ENCODE data around the gene HSPB8. TPM values are rescaled to one million over a fixed set of nuclear protein-coding genes. Genes with fewer than 3 reads are reported as not detected.

Gene HSPB8
- total and polyA plus RNA-seq, 7 experiments from 2014 or later = not detected

DNA sequence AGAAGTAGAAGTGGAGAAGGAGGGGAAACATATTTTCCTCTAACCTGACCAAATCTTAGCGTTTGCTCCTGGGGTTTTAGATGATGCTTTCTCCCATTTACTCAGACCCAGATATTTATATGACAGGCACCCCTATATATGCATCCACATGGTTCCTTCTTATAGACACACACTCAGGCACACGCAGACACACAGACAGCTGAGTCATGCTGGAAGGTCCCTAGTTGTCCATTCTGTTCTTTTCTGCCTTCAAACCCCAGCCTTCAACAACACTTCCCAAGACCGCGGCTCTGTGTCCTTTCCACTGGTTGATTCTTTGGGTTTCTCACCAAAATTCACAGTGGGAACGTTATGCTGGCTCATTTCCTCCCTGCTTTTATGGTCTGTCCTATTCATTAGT, 52.1 kb downstream of the HSPB8 start:
- CTCF ChIA-PET = no interaction called here
- Histone ChIP-seq H3K4me3 (ENCODE audit: low read length) (no peak overlapping the region), H3K4me1 (ENCODE audit: control insufficient read depth in 2 of 2, insufficient read depth in 2 of 2, low read length in 2 of 2) (no peaks in the 10 kb centered on the region), H3K9me3 (ENCODE audit: control insufficient read depth in 2 of 3, low read length in 3 of 3) (no peaks in the 10 kb centered on the region), H3K27me3 (ENCODE audit: control insufficient read depth in 2 of 2, insufficient read depth in 2 of 2, low read length in 2 of 2) (no peaks in the 10 kb centered on the region), H3K36me3 (ENCODE audit: control insufficient read depth in 2 of 3, insufficient read depth in 3 of 3, low read length in 3 of 3) (no peaks in the 10 kb centered on the region), H3K27ac (ENCODE audit: low read depth, low read length) (no peak overlapping the region)
- Mint-ChIP-seq H3K36me3 (peaks cover 0 to 4% (median 0%) of the 10 kb centered on the region in 5 donors), H3K9me3 (peaks cover 0 to 16% (median 0%) of the 10 kb centered on the region in 11 donors), H3K27ac (no peak overlapping the region), H3K4me1 (peaks cover 0 to 3% (median 0%) of the 10 kb centered on the region in 7 donors), H3K4me3 (no peak overlapping the region), H3K27me3 (peaks cover 0 to 47% (median 15%) of the 10 kb centered on the region in 5 donors)
- POLR2A ChIA-PET = no interaction called here
- intact Hi-C loops (cut with micrococcal nuclease) = no loop called here
- ATAC-seq (no peak), DNase-seq (no peak)

DNA sequence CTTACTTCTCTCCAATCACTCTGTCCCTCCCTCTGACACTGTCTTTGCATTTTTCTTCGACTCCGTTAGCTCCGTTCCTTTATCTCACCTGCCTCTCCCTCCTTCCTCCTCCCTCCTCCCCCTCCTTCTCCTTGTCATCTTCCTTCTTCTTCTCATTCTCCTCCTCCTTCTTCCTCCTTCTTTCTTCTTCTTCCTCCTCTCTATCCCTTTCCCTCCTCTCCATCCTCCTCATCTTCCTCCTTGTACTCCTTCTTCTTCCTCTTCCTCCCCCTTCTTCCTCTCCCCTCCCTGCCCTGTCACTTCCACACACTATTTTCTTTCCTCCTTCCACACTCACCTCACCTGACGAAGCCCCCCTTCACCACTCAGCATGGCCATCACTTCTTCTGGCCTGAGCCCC, 53.0 kb downstream of the HSPB8 start:
- no peak overlapping the region for H3K27ac ChIP-seq (ENCODE audit: low read depth, low read length)
- ATAC-seq = no peak
- POLR2A ChIA-PET = no interaction called here
- no peaks in the 10 kb centered on the region for H3K4me1 ChIP-seq (ENCODE audit: control insufficient read depth in 2 of 2, insufficient read depth in 2 of 2, low read length in 2 of 2)
- Mint-ChIP-seq H3K27me3 (peaks cover 0 to 51% (median 15%) of the 10 kb centered on the region in 5 donors), H3K4me3 (no peak overlapping the region), H3K27ac (no peak overlapping the region), H3K36me3 (peaks cover 0 to 4% (median 0%) of the 10 kb centered on the region in 5 donors), H3K4me1 (peaks cover 0 to 2% (median 0%) of the 10 kb centered on the region in 7 donors), H3K9me3 (peaks cover 0 to 21% (median 0%) of the 10 kb centered on the region in 11 donors)
- no peaks in the 10 kb centered on the region for H3K36me3 ChIP-seq (ENCODE audit: control insufficient read depth in 2 of 3, insufficient read depth in 3 of 3, low read length in 3 of 3)
- DNase-seq = no peak
- no peak overlapping the region for H3K4me3 ChIP-seq (ENCODE audit: low read length)
- CTCF ChIA-PET = no interaction called here
- intact Hi-C loops (cut with micrococcal nuclease) = no loop called here
- no peaks in the 10 kb centered on the region for H3K9me3 ChIP-seq (ENCODE audit: control insufficient read depth in 2 of 3, low read length in 3 of 3)
- no peaks in the 10 kb centered on the region for H3K27me3 ChIP-seq (ENCODE audit: control insufficient read depth in 2 of 2, insufficient read depth in 2 of 2, low read length in 2 of 2)

DNA sequence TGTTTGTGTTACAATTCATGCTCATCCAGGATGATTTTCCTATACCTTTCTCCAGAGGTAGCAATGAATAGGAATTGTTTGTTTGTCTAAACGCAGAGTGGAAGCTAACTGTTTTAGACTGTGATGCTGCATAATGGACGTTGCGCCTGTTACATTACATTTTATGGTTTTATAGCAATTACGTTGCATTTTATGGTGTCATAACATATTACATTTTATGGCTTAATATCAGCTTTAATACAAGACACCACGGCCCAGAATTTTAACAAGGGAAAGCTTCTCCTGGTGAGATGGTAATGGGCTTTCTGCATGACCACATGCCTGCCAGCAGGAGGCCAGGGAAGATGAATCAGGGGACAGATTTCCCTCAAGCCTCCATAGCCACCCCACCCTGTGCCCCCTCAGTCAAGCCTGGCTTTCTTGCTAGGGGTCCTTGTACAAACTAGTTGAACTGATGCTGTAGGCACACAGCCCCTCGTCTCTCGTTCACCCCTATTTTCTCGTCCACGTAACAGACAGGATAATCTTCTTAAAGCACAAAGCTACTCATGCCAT, 56.5 kb downstream of the HSPB8 start:
- Mint-ChIP-seq H3K9me3 (peaks cover 0 to 16% (median 2%) of the 10 kb centered on the region in 11 donors), H3K27ac (no peak overlapping the region), H3K36me3 (peaks cover 0 to 3% (median 0%) of the 10 kb centered on the region in 5 donors), H3K4me1 (peaks cover 0 to 1% (median 0%) of the 10 kb centered on the region in 7 donors), H3K4me3 (no peak overlapping the region), H3K27me3 (peaks cover 0 to 41% (median 11%) of the 10 kb centered on the region in 5 donors)
- ATAC-seq = no peak
- DNase-seq = no peak
- Histone ChIP-seq H3K27me3 (ENCODE audit: control insufficient read depth in 2 of 2, insufficient read depth in 2 of 2, low read length in 2 of 2) (no peaks in the 10 kb centered on the region), H3K36me3 (ENCODE audit: control insufficient read depth in 2 of 3, insufficient read depth in 3 of 3, low read length in 3 of 3) (no peaks in the 10 kb centered on the region), H3K4me1 (ENCODE audit: control insufficient read depth in 2 of 2, insufficient read depth in 2 of 2, low read length in 2 of 2) (no peaks in the 10 kb centered on the region), H3K27ac (ENCODE audit: low read depth, low read length) (no peak overlapping the region), H3K9me3 (ENCODE audit: control insufficient read depth in 2 of 3, low read length in 3 of 3) (no peaks in the 10 kb centered on the region), H3K4me3 (ENCODE audit: low read length) (no peak overlapping the region)
- CTCF ChIA-PET = no interaction called here
- POLR2A ChIA-PET = no interaction called here
- intact Hi-C loops (cut with micrococcal nuclease) = no loop called here

DNA sequence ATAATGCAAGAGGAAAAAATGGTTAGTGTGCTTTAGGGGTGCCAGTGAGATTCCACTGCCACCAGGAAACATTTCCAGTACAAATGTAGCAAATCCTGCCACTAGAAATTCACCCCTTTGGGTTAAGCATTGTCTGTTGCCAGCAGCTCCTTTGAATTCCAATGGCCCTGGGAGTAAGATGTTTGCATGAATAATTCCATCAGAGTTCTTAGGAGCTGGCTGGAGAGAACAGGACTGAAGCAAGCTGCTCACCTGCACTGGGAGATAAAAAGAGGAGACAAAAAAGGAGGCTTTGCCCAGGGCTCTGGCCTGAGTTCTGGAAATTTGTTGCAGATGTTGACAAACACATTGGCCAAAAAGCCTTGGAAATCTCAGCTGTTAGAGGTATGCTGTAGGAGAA, 57.6 kb downstream of the HSPB8 start:
- no peak overlapping the region for H3K4me3 ChIP-seq (ENCODE audit: low read length)
- CTCF ChIA-PET = no interaction called here
- no peaks in the 10 kb centered on the region for H3K4me1 ChIP-seq (ENCODE audit: control insufficient read depth in 2 of 2, insufficient read depth in 2 of 2, low read length in 2 of 2)
- H3K27me3 ChIP-seq (ENCODE audit: control insufficient read depth in 2 of 2, insufficient read depth in 2 of 2, low read length in 2 of 2) = no peaks in the 10 kb centered on the region
- H3K9me3 ChIP-seq (ENCODE audit: control insufficient read depth in 2 of 3, low read length in 3 of 3) = no peaks in the 10 kb centered on the region
- H3K27ac ChIP-seq (ENCODE audit: low read depth, low read length) = no peak overlapping the region
- no peaks in the 10 kb centered on the region for H3K36me3 ChIP-seq (ENCODE audit: control insufficient read depth in 2 of 3, insufficient read depth in 3 of 3, low read length in 3 of 3)
- ATAC-seq = no peak
- Mint-ChIP-seq H3K36me3 (peaks cover 0 to 3% (median 0%) of the 10 kb centered on the region in 5 donors), H3K9me3 (peaks cover 0 to 17% (median 5%) of the 10 kb centered on the region in 11 donors), H3K27me3 (peaks cover 0 to 45% (median 13%) of the 10 kb centered on the region in 5 donors), H3K27ac (no peak overlapping the region), H3K4me3 (no peak overlapping the region), H3K4me1 (peaks cover 0 to 1% (median 0%) of the 10 kb centered on the region in 7 donors)
- intact Hi-C loops (cut with micrococcal nuclease) = no loop called here
- DNase-seq = no peak
- POLR2A ChIA-PET = no interaction called here

DNA sequence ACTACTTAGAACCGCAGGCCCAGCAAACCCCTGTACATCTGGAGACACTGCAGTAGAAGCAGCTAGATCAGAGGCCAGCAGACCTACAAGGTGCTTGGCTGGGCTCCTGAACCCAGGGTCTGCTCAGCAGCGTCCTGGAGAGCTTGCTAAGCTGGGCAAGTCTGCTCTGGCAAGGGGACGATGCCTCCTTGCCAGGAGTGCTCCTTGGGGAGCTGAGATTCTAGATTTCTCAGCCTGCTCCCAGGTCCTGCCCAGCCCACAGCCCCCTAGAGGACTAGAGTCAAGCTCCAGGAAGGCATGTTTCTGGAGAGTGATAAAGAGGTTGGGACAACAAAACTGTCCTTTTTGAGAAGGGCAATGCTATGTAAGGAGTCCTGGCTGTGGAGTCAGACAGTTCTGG, 60.3 kb downstream of the HSPB8 start:
- intact Hi-C loops (cut with micrococcal nuclease) = no loop called here
- Histone ChIP-seq H3K27me3 (ENCODE audit: control insufficient read depth in 2 of 2, insufficient read depth in 2 of 2, low read length in 2 of 2) (no peaks in the 10 kb centered on the region), H3K4me3 (ENCODE audit: low read length) (no peak overlapping the region), H3K36me3 (ENCODE audit: control insufficient read depth in 2 of 3, insufficient read depth in 3 of 3, low read length in 3 of 3) (no peaks in the 10 kb centered on the region), H3K4me1 (ENCODE audit: control insufficient read depth in 2 of 2, insufficient read depth in 2 of 2, low read length in 2 of 2) (no peaks in the 10 kb centered on the region), H3K9me3 (ENCODE audit: control insufficient read depth in 2 of 3, low read length in 3 of 3) (no peaks in the 10 kb centered on the region), H3K27ac (ENCODE audit: low read depth, low read length) (no peak overlapping the region)
- H3K9me3 Mint-ChIP-seq = peaks cover 0 to 12% (median 5%) of the 10 kb centered on the region in 11 donors
- peaks cover 0 to 29% (median 5%) of the 10 kb centered on the region in 5 donors for H3K27me3 Mint-ChIP-seq
- H3K36me3 Mint-ChIP-seq = no peaks in the 10 kb centered on the region
- peaks cover 0 to 1% (median 0%) of the 10 kb centered on the region in 7 donors for H3K4me1 Mint-ChIP-seq
- no peak overlapping the region for H3K4me3 Mint-ChIP-seq
- no peak overlapping the region for H3K27ac Mint-ChIP-seq
- ATAC-seq (no peak), DNase-seq (no peak)
- ChIA-PET POLR2A (no interaction called here), CTCF (no interaction called here)

DNA sequence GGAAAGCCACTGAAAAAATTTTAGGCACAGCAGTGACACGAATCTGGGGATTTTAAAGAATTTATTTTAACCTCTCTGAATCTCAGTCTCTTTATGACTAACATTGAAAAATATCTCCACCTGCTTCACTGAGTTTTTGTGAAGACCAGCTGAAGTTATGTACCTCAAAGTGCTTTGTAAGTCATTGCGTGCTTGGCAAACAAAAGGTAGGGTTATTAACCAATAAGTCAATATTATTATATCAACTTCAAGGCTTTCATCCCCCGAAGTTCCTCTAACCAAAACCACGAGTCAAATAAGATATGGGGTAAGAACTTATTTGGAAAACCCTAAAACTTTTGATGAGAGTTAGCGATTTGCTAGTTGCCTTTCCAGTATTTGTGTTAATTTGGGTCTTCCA, 62.3 kb downstream of the HSPB8 start:
- POLR2A ChIA-PET = no interaction called here
- Mint-ChIP-seq H3K27ac (no peak overlapping the region), H3K36me3 (no peaks in the 10 kb centered on the region), H3K4me1 (peaks cover 0 to 1% (median 0%) of the 10 kb centered on the region in 7 donors), H3K9me3 (peaks cover 0 to 12% (median 5%) of the 10 kb centered on the region in 11 donors), H3K4me3 (no peak overlapping the region), H3K27me3 (peaks cover 0 to 26% (median 8%) of the 10 kb centered on the region in 5 donors)
- CTCF ChIA-PET = no interaction called here
- ATAC-seq (no peak), DNase-seq (no peak)
- H3K36me3 ChIP-seq (ENCODE audit: control insufficient read depth in 2 of 3, insufficient read depth in 3 of 3, low read length in 3 of 3) = no peaks in the 10 kb centered on the region
- H3K9me3 ChIP-seq (ENCODE audit: control insufficient read depth in 2 of 3, low read length in 3 of 3) = no peaks in the 10 kb centered on the region
- no peak overlapping the region for H3K27ac ChIP-seq (ENCODE audit: low read depth, low read length)
- no peaks in the 10 kb centered on the region for H3K27me3 ChIP-seq (ENCODE audit: control insufficient read depth in 2 of 2, insufficient read depth in 2 of 2, low read length in 2 of 2)
- intact Hi-C loops (cut with micrococcal nuclease) = no loop called here
- no peaks in the 10 kb centered on the region for H3K4me1 ChIP-seq (ENCODE audit: control insufficient read depth in 2 of 2, insufficient read depth in 2 of 2, low read length in 2 of 2)
- no peak overlapping the region for H3K4me3 ChIP-seq (ENCODE audit: low read length)

DNA sequence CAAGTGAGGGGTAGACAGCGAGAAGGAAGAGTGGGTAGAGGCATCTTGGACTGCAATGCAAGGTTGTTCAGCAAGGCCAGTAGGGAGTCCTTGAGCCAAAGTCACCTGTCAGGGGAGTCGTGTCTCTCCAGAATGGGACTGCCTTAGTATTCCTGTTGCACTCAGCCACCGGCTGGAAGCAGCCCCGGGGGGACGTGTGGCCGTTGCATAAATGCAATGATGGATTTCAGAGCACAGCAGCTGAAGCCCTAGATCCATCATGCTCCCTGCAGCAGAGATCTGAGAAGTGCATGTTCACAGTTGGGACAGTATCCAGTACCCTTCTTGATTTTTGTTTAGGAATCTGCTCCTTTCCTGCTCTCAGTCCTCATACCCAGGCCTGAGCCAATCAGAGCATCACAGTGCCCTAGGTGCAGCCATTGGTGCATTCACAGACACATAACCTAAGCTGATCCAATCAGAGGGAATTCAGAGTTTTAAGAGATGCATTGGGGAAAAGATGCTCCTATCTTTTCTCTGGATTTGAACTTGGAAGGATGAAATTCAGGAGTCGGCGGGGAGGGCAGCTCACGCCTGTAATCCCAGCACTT, 62.9 kb downstream of the HSPB8 start:
- H3K36me3 Mint-ChIP-seq = no peaks in the 10 kb centered on the region
- Histone ChIP-seq H3K4me1 (ENCODE audit: control insufficient read depth in 2 of 2, insufficient read depth in 2 of 2, low read length in 2 of 2) (no peaks in the 10 kb centered on the region), H3K27ac (ENCODE audit: low read depth, low read length) (no peak overlapping the region), H3K4me3 (ENCODE audit: low read length) (no peak overlapping the region), H3K36me3 (ENCODE audit: control insufficient read depth in 2 of 3, insufficient read depth in 3 of 3, low read length in 3 of 3) (no peaks in the 10 kb centered on the region), H3K9me3 (ENCODE audit: control insufficient read depth in 2 of 3, low read length in 3 of 3) (no peaks in the 10 kb centered on the region), H3K27me3 (ENCODE audit: control insufficient read depth in 2 of 2, insufficient read depth in 2 of 2, low read length in 2 of 2) (no peaks in the 10 kb centered on the region)
- peaks cover 0 to 1% (median 0%) of the 10 kb centered on the region in 7 donors for H3K4me1 Mint-ChIP-seq
- intact Hi-C loops (cut with micrococcal nuclease) = no loop called here
- DNase-seq (no peak), ATAC-seq (no peak)
- H3K4me3 Mint-ChIP-seq = no peak overlapping the region
- no peak overlapping the region for H3K27ac Mint-ChIP-seq
- ChIA-PET CTCF (no interaction called here), POLR2A (no interaction called here)
- peaks cover 0 to 22% (median 4%) of the 10 kb centered on the region in 5 donors for H3K27me3 Mint-ChIP-seq
- H3K9me3 Mint-ChIP-seq = peaks cover 0 to 12% (median 4%) of the 10 kb centered on the region in 11 donors
